GM12865 (cell line): ENCODE data around the gene CRISPLD2.
A peak's percentile ranks its signal among the peaks of the same experiment; 100 is the strongest.

ENCODE experiments used
- DNase-seq: peaks from one replicate; pipeline ENCODE4 v3.0.0; 2010; ENCODE audit warnings: low read depth
- H3K4me3 ChIP-seq: 2 replicates; pipeline ENCODE4 v1.5.1; 2011; ENCODE audit warnings: mild to moderate bottlenecking, low read depth, low read length, control low read depth
- CTCF ChIP-seq: IDR thresholded peaks from 2 replicates; pipeline ENCODE4 v1.5.1; 2011; ENCODE audit warnings: low read length, control low read depth, low read depth, inconsistent platforms; ENCODE audit not compliant: insufficient read depth; ENCODE audit errors: missing control alignments

CRISPLD2 gene

GRCh38 chr16:84891149-84891795, 71.5 kb downstream of the CRISPLD2 start:
- no peak for DNase-seq
- no peak overlapping the region for H3K4me3 ChIP-seq
- no peak for TF ChIP-seq CTCF

- no peak for DNase-seq
- TF ChIP-seq CTCF: no peak
- no peak overlapping the region for H3K4me3 ChIP-seq
These were observed 72.3 kb downstream of the CRISPLD2 start for GRCh38 chr16:84892097-84892496.

- TF ChIP-seq CTCF: no peak
- DNase-seq: no peak
These were observed 73.7 kb downstream of the CRISPLD2 start for GRCh38 chr16:84893467-84893848.

GRCh38 chr16:84893849-84894599, 74.2 kb downstream of the CRISPLD2 start:
- no peak overlapping the region for H3K4me3 ChIP-seq
- DNase-seq: peak; percentile 56
- TF ChIP-seq CTCF: no peak

More at GRCh38 chr16:84893467-84893848, 73.7 kb downstream of the CRISPLD2 start:
- H3K4me3 ChIP-seq: no peak overlapping the region

- no peak overlapping the region for H3K4me3 ChIP-seq
- no peak for DNase-seq
- no peak for TF ChIP-seq CTCF
These were observed 75.2 kb downstream of the CRISPLD2 start for GRCh38 chr16:84895016-84895415.

- no peak for DNase-seq
- H3K4me3 ChIP-seq: no peak overlapping the region
- no peak for TF ChIP-seq CTCF
These were observed 77.1 kb downstream of the CRISPLD2 start for GRCh38 chr16:84896847-84897246.
